ENCODE measurements around the gene CDH22. TPM values are rescaled to one million over a fixed set of nuclear protein-coding genes. Genes with fewer than 3 reads are reported as not detected.

Gene CDH22
- total RNA-seq, 4 donors from 2014 or later: 0.26 to 1.2 (median 0.35) TPM

GRCh38 chr20:46228670-46229069 is 79.6 kb downstream of the CDH22 start:
- H3K4me3 ChIP-seq: no peak overlapping the region
- no peaks in the 10 kb centered on the region for H3K36me3 ChIP-seq
- H3K27me3 ChIP-seq: peaks cover 5 to 7% (median 7%) of the 10 kb centered on the region in 3 donors
- no peak for ATAC-seq
- intact Hi-C loops (cut with DNase I; ENCODE audit: low total_unique reads) (no loop called here), in situ Hi-C loops (cut with MboI; ENCODE audit: low sequenced_read_pairs in 4 of 4) (no loop called here)
- TF ChIP-seq, protein P1, sequence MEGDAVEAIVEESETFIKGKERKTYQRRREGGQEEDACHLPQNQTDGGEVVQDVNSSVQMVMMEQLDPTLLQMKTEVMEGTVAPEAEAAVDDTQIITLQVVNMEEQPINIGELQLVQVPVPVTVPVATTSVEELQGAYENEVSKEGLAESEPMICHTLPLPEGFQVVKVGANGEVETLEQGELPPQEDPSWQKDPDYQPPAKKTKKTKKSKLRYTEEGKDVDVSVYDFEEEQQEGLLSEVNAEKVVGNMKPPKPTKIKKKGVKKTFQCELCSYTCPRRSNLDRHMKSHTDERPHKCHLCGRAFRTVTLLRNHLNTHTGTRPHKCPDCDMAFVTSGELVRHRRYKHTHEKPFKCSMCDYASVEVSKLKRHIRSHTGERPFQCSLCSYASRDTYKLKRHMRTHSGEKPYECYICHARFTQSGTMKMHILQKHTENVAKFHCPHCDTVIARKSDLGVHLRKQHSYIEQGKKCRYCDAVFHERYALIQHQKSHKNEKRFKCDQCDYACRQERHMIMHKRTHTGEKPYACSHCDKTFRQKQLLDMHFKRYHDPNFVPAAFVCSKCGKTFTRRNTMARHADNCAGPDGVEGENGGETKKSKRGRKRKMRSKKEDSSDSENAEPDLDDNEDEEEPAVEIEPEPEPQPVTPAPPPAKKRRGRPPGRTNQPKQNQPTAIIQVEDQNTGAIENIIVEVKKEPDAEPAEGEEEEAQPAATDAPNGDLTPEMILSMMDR (IDR thresholded peaks at IDR 0.05 in 4 of 5, conservative IDR thresholded peaks at IDR 0.05 in 1 of 5): no peak
- no peak for TF ChIP-seq POLR2A (IDR thresholded peaks at IDR 0.05)
- no peaks in the 10 kb centered on the region for H3K9me3 ChIP-seq
- DNase-seq: no peak
- no peak overlapping the region for H3K27ac ChIP-seq
- H3K4me1 ChIP-seq: peaks cover 0 to 4% of the 10 kb centered on the region in 2 donors

DNA sequence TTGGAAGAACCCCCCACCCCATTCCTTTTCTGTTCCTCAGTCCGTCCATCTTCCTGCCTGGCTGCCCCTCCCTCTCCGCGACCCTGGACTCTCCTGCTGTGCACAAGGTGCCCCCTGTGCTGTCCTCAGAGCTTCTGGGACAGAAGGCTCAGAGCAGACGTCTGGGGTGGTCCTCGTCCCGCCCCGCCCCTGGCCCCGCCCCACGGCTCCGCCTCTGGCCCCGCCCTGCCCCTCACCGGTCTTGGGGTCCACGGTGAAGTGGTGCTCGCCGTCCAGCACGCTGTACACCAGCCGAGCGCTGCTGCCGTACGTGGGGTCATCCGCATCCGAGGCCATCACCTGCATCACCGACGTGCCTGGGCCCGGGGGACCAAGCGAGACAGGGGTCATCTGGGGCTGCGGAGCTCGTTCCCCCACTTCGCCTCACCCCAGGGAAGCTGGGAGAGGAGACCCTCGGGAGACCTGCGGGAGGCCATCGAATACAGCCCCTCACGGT is 81.0 kb downstream of the CDH22 start:
- peaks cover 10 to 18% of the 10 kb centered on the region in 2 donors for H3K4me1 ChIP-seq
- H3K9me3 ChIP-seq: no peaks in the 10 kb centered on the region
- intact Hi-C loops (cut with DNase I; ENCODE audit: low total_unique reads) (no loop called here), in situ Hi-C loops (cut with MboI; ENCODE audit: low sequenced_read_pairs in 4 of 4) (no loop called here)
- H3K4me3 ChIP-seq: no peak overlapping the region
- DNase-seq (no peak), ATAC-seq (no peak)
- no peak for TF ChIP-seq POLR2A (IDR thresholded peaks at IDR 0.05)
- TF ChIP-seq, protein P1 (IDR thresholded peaks at IDR 0.05 in 4 of 5, conservative IDR thresholded peaks at IDR 0.05 in 1 of 5): no peak
- H3K36me3 ChIP-seq: no peaks in the 10 kb centered on the region
- H3K27ac ChIP-seq: no peak overlapping the region
- H3K27me3 ChIP-seq: peaks cover 5 to 7% (median 7%) of the 10 kb centered on the region in 3 donors

- Histone ChIP-seq H3K27ac (no peak overlapping the region), H3K4me3 (no peak overlapping the region), H3K4me1 (peaks cover 17 to 25% of the 10 kb centered on the region in 2 donors), H3K27me3 (peaks cover 5 to 7% (median 7%) of the 10 kb centered on the region in 3 donors), H3K9me3 (no peaks in the 10 kb centered on the region), H3K36me3 (no peaks in the 10 kb centered on the region)
- in situ Hi-C loops (cut with MboI; ENCODE audit: low sequenced_read_pairs in 4 of 4): no loop called here
- TF ChIP-seq POLR2A (IDR thresholded peaks at IDR 0.05): no peak
- TF ChIP-seq, protein P1 (IDR thresholded peaks at IDR 0.05 in 4 of 5, conservative IDR thresholded peaks at IDR 0.05 in 1 of 5): no peak
- no peak for DNase-seq
- intact Hi-C loops (cut with DNase I; ENCODE audit: low total_unique reads): no loop called here
- no peak for ATAC-seq
Measured at GRCh38 chr20:46226602-46227001, 81.7 kb downstream of the CDH22 start.

- H3K4me3 ChIP-seq: no peak overlapping the region
- in situ Hi-C loops (cut with MboI; ENCODE audit: low sequenced_read_pairs in 4 of 4) (no loop called here), intact Hi-C loops (cut with DNase I; ENCODE audit: low total_unique reads) (no loop called here)
- peak; percentile 90 to 91 for ATAC-seq
- no peaks in the 10 kb centered on the region for H3K36me3 ChIP-seq
- no peaks in the 10 kb centered on the region for H3K9me3 ChIP-seq
- peaks cover 0 to 7% (median 5%) of the 10 kb centered on the region in 3 donors for H3K27me3 ChIP-seq
- H3K27ac ChIP-seq: peak overlapping the region; percentile 85 to 95 (median 94)
- peak; percentile 87 to 93 for DNase-seq
- TF ChIP-seq, protein P1 (IDR thresholded peaks at IDR 0.05 in 4 of 5, conservative IDR thresholded peaks at IDR 0.05 in 1 of 5): no peak
- peak; percentile 53 to 60 for TF ChIP-seq POLR2A (IDR thresholded peaks at IDR 0.05)
- peaks cover 22 to 40% of the 10 kb centered on the region in 2 donors for H3K4me1 ChIP-seq
Measured at GRCh38 chr20:46222521-46223007, 85.7 kb downstream of the CDH22 start.
